Prostate gland (tissue), 2 donors: ENCODE results near the gene LGALS4. TPM values are rescaled to one million over a fixed set of nuclear protein-coding genes. Genes with fewer than 3 reads are reported as not detected.
A peak's percentile ranks its signal among the peaks of the same experiment; 100 is the strongest.

ENCODE experiments used
- DNase-seq: peaks from one replicate; pipeline ENCODE4 v3.0.0-alpha.2; 2019; ENCODE audit warnings: low spot score
- H3K27ac ChIP-seq, 2 donors: fragments of 200-600 bp; sonication (generic); 2 replicates each; pipeline ENCODE4 v1.5.1; 2017 to 2019
- H3K27me3 ChIP-seq: fragments of 200-600 bp; sonication (generic); replicated peaks from 2 replicates; pipeline ENCODE4 v1.5.1; 2019; ENCODE audit not compliant: insufficient read depth
- H3K36me3 ChIP-seq, 2 donors: fragments of 200-600 bp; sonication (generic); 1 replicate in 1 of 2; 2 replicates in 1 of 2; pipeline versions ENCODE4 v1.5.1 to v1.8.1; 2017 to 2019
- H3K4me1 ChIP-seq: fragments of 200-600 bp; sonication (generic); replicated peaks from 2 replicates; pipeline ENCODE4 v1.5.1; 2019
- H3K4me3 ChIP-seq, 2 donors: fragments of 200-600 bp; sonication (generic); 2 replicates each; pipeline ENCODE4 v1.5.1; 2017 to 2019
- H3K9me3 ChIP-seq: fragments of 200-600 bp; sonication (generic); 2 replicates; pipeline ENCODE4 v1.5.1; 2017
- CTCF ChIP-seq, 4 experiments: fragments of 200-600 bp in 2 of 4; fragments of 450-650 bp in 2 of 4; sonication (generic) in 2 of 4; IDR thresholded peaks; 1 replicate in 3 of 4; 2 replicates in 1 of 4; pipeline ENCODE4 v1.5.1; 2016 to 2019; ENCODE audit warnings: antibody characterized with exemption in 4 of 4, mild to moderate bottlenecking in 2 of 4, moderate library complexity in 2 of 4
- POLR2A ChIP-seq: fragments of 450-650 bp; IDR thresholded peaks from one replicate; pipeline ENCODE4 v1.6.1; 2016; ENCODE audit warnings: antibody characterized with exemption, mild to moderate bottlenecking
- POLR2AphosphoS5 ChIP-seq: sonication (generic); formaldehyde crosslinking; IDR thresholded peaks from one replicate; pipeline ENCODE4 v1.6.1; 2017; ENCODE audit warnings: antibody characterized with exemption
- whole genome bisulfite sequencing: methylation state at CpG from one replicate; pipeline ENCODE4 v1.1.5; 2018; 5-methylcytosine and 5-hydroxymethylcytosine counted together
- intact Hi-C: fragments of 100-400 bp; cut with DNase I; formaldehyde crosslinking; loops from one replicate; pipeline ENCODE4 v1.14.2; 2022
- total RNA-seq, 2 donors: library from RNA; depleted of rRNA; stranded (reverse); fragments of >200 nt; gene quantifications; one replicate each; pipeline ENCODE4 v1.1.0, GENCODE V29; 2016

The LGALS4 gene
- total RNA-seq, 2 donors from 2014 or later, result 0.91 to 3.7 TPM

DNA sequence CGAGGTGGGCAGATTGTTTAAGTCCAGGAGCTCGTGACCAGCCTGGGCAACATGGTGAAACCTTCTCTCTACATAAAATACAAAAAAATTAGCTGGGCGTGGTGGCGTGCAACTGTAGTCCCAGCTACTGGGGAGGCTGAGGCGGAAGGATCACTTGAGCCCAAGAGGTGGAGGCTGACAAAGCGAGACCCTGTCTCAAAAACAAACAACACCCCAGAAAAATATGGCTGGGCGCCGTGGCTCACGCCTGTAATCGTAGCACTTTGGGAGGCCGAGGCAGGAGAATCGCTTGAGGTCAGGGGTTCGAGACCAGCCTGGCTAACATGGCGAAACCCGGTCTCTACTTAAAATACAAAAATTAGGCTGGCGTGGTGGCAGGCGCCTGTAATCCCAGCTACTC is 40.5 kb upstream of the LGALS4 start:
- no peak for TF ChIP-seq POLR2A
- no peak for TF ChIP-seq CTCF (IDR thresholded peaks at IDR 0.05)
- no peak for TF ChIP-seq POLR2AphosphoS5
- Histone ChIP-seq H3K4me3 (no peak overlapping the region), H3K27me3 (no peaks in the 10 kb centered on the region), H3K36me3 (no peaks in the 10 kb centered on the region), H3K27ac (peak overlapping the region in 1 of 2 donors; percentile 98), H3K9me3 (no peaks in the 10 kb centered on the region), H3K4me1 (peaks cover 6% of the 10 kb centered on the region)
- intact Hi-C loops, result loop anchor here (5.0 kb wide), 2 partner anchors 44 to 206 kb away; partner anchors contain the start of genes ACTN4, NFKBIB and SIRT2
- no peak for DNase-seq
- WGBS, result 90% methylated on average over 17 of the region's 17 CpGs

DNA sequence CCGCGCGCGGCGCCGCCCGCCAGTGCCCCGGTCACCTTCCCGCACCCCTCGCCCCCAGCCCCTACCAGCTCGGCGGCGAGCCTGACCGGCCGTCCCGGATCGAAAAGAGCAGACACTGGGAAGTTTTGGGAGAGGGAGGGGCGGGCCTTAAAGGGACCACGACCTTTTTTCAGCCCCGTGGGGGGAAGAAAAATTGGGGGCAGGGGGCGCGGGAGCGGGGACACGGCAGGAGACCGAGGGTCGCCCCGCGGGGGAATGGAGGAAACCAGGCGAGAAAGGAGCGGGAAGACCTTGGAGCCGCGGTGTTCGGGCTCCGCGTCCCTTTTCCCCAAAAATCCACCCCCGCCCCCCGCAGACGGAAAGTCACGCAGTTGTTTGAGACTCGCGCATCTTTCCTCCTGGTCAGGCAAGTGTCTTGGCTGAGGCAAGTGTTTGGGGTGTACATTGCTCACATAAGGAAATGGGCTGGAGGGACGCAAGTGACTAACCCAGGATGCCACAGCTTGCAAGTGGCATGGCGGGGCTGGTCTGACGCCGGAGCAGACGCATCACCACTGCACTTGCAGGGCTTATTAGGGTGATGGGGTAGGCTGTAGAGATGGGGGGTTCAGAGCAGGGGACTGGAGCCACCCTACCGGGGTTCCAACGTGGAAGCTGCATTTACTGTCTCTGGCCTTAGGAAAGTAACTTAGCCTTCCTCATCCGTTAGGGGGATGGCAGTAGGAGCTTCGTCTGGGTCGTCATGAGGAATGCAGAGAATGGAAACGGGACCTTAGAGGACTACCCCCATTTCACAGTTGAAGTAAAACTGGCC is 39.7 kb upstream of the LGALS4 start:
- Histone ChIP-seq H3K27ac (peak overlapping the region; percentile 95 to 98), H3K27me3 (no peaks in the 10 kb centered on the region), H3K4me1 (peaks cover 12% of the 10 kb centered on the region), H3K9me3 (no peaks in the 10 kb centered on the region), H3K36me3 (no peaks in the 10 kb centered on the region), H3K4me3 (peak overlapping the region; percentile 64 to 80)
- DNase-seq, result peak; percentile 44
- 1% methylated on average over 42 of the region's 52 CpGs for WGBS
- intact Hi-C loops, result loop anchor here (5.0 kb wide), 2 partner anchors 45 to 205 kb away; partner anchors contain the start of genes ACTN4, NFKBIB and SIRT2
- peak; percentile 15 for TF ChIP-seq POLR2A
- TF ChIP-seq POLR2AphosphoS5, result no peak
- no peak for TF ChIP-seq CTCF (IDR thresholded peaks at IDR 0.05)

DNA sequence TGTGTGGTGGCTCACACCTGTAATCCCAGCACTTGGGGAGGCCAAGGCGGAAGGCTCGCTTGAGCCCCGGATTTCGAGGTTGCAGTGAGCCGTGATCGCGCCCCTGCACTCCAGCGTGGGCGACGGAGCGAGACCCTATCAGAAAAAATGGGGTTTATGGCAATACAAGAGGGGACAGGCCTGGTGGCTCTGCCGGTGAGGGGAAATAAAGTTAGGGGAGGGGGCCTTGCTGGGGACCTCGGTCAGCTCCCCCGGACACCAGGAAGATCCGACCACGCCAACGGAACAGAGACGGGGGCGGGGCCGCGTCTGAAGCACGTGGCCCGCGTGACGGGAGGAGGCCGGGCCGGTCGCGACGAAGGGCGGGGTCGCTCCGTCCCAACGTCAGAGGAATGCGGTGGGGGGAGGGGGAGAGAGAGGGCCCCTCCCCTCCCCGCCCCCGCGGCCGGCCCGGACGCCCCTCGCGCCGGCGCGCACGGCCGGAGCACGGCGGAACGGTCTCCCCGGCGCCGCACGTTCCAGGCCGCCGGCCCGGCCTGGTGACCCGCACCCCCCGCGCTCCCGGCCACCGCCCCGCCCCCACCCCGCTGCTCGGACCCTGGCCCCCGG is 39.0 kb upstream of the LGALS4 start:
- 0% methylated on average over 29 of the region's 67 CpGs for WGBS
- peaks cover 0 to 5% of the 10 kb centered on the region in 2 donors for H3K36me3 ChIP-seq
- no peaks in the 10 kb centered on the region for H3K27me3 ChIP-seq
- intact Hi-C loops, result loop anchor here (5.0 kb wide), 2 partner anchors 46 to 204 kb away; partner anchors contain the start of genes ACTN4, NFKBIB and SIRT2
- peak overlapping the region; percentile 95 to 98 for H3K27ac ChIP-seq
- H3K4me1 ChIP-seq, result peaks cover 14% of the 10 kb centered on the region
- H3K4me3 ChIP-seq, result peak overlapping the region; percentile 64 to 80
- H3K9me3 ChIP-seq, result no peaks in the 10 kb centered on the region
- DNase-seq, result peak; percentile 96
- TF ChIP-seq POLR2AphosphoS5 (peak; percentile 98), CTCF (IDR thresholded peaks at IDR 0.05) (no peak), POLR2A (peak; percentile 91)

DNA sequence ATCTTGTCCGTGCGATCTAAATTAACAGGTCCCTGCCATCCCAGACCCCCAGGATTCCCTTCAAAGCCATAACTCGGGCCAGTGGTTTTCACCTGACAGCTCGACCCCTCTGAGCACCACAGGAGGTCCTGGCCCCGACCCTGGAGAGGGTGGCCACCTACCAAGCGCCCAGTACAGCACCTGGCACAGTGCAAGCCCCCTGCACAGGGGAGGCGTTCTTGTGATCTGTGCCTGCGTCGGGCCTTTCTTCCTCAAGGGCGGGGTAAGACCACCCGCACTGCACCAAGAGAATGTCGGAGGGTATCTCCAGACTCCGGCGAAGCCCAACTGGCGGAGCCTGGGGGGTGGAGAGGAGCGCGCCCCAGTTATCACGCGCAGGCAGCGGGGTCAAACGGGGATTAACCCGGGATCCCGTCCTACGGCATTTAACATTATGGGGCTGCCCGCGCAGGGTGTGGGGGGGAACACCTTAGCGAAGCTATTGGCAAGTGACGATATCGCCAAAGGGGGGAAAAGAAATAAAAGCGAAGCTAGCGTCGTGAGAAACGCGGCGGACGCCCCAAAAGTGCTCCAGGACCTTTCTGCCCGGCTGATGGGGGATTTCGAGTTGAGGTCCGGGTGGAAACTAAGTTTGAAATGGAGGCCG is 38.4 kb upstream of the LGALS4 start:
- Histone ChIP-seq H3K4me1 (peaks cover 14% of the 10 kb centered on the region), H3K36me3 (peaks cover 4 to 11% of the 10 kb centered on the region in 2 donors), H3K27ac (peak overlapping the region; percentile 95 to 98), H3K27me3 (no peaks in the 10 kb centered on the region), H3K9me3 (no peaks in the 10 kb centered on the region), H3K4me3 (peak overlapping the region; percentile 64 to 80)
- WGBS, result 1% methylated on average over 40 of the region's 40 CpGs
- no peak for DNase-seq
- intact Hi-C loops, result loop anchor here (5.0 kb wide), 2 partner anchors 46 to 204 kb away; partner anchors contain the start of genes ACTN4, NFKBIB and SIRT2
- TF ChIP-seq CTCF (IDR thresholded peaks at IDR 0.05) (no peak), POLR2AphosphoS5 (no peak), POLR2A (no peak)
